Erythroblast (primary cell): ENCODE measurements around the gene ANKS3.

Experiments
- GATA1 ChIP-seq: IDR thresholded peaks from 2 replicates; pipeline ENCODE4 v1.6.1; 2011; ENCODE audit warnings: low read depth, mild to moderate bottlenecking, control low read depth, low read length, moderate library complexity
- POLR2A ChIP-seq: IDR thresholded peaks from 2 replicates; pipeline ENCODE4 v1.6.1; 2011; ENCODE audit warnings: mild to moderate bottlenecking, low read length

DNA sequence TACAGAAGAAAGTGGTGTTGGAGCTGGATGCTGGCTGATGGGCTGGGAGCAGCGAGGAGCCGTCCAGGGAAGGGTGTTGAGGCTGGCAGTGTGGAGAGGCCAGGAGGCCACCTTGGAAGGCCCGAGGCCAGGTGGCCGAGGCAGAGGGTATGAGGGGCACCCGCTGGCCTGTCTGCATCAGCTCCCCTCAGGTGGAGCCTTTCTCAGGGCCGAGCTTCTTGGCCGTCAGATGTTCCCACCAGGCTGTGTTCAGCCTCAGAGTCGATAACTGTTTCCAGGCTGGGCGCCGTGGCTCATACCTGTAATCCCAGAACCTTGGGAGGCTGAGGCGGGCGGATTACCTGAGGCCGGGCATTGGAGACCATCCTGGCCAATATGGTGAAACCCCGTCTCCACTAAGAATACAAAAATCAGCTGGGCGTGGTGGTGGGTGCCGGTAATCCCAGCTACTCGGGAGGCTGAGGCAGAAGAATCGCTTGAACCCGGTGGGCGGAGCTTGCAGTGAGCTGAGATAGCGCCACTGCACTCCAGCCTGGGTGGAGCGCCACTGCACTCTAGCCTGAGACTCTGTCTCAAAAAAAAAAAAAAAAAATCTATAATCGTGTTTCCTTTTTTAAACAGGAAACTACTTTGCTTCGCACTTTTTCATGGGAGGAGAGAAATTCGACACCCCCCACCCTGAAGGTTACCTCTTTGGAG, 84.2 kb downstream of the ANKS3 start:
- TF ChIP-seq POLR2A, result no peak
- no peak for TF ChIP-seq GATA1
